ENCODE results near the gene VAV2.

- TF ChIP-seq SIN3A (IDR thresholded peaks at IDR 0.05; ENCODE audit: borderline replicate concordance in 2 of 2, control insufficient read depth in 1 of 2, low read depth in 2 of 2, low read length in 2 of 2): no peak
- no peak for TF ChIP-seq RFX5 (IDR thresholded peaks at IDR 0.05; ENCODE audit: low read depth, low read length)
- TF ChIP-seq JUND (IDR thresholded peaks at IDR 0.05; ENCODE audit: borderline replicate concordance, low read depth, low read length): no peak
- TF ChIP-seq JUND (tag; IDR thresholded peaks at IDR 0.05; ENCODE audit: borderline replicate concordance, low read depth, low read length): no peak
- no peak for TF ChIP-seq ZNF436 (CRISPR knock-in tag; IDR thresholded peaks at IDR 0.05)
- no peak for TF ChIP-seq ZNF644 (tag; IDR thresholded peaks at IDR 0.05; ENCODE audit: low read depth)
- no peak for TF ChIP-seq CHD2 (IDR thresholded peaks at IDR 0.05; ENCODE audit: low read depth, low read length)
- no peak for TF ChIP-seq CBX3 (IDR thresholded peaks at IDR 0.05; ENCODE audit: borderline replicate concordance in 1 of 2, low read length in 2 of 2)
- no peak for TF ChIP-seq CTCF (IDR thresholded peaks at IDR 0.05 in 2 of 3, conservative IDR thresholded peaks at IDR 0.05 in 1 of 3; ENCODE audit: insufficient read depth in 2 of 3, low read depth in 1 of 3, low read length in 3 of 3)
- no peak for TF ChIP-seq HDAC2 (IDR thresholded peaks at IDR 0.05)
Observed at GRCh38 chr9:133714606-133715294, 277.4 kb downstream of the VAV2 start.

All from K562 (cell line).